HepG2 (cell line): Measurements from ENCODE around the gene RFTN1. TPM values are rescaled to one million over a fixed set of nuclear protein-coding genes. Genes with fewer than 3 reads are reported as not detected.

Source experiments
- ATAC-seq: fragments of 200-7000 bp; cut with Tn5 transposase; 3 replicates; pipeline ENCODE4 v1.9.1; 2020; ENCODE audit warnings: mild to moderate bottlenecking, moderate library complexity
- BruUV-seq: library from RNA; stranded (reverse); fragments of 400-500 nt; replicated peaks from 2 replicates; lab custom pipeline; 2021; lab: Mats Ljungman, UMichigan
- CTCF ChIA-PET: fragments of 300-600 bp; formaldehyde crosslinking; extraction: SDS; loops from one replicate; lab custom pipeline; 2021; ENCODE audit warnings: low total read pairs, inconsistent platforms, low intra/inter-chr PET ratio; lab: Yijun Ruan, JAX
- POLR2A ChIA-PET: fragments of 350-600 bp; sonication (Branson Sonifier 250); formaldehyde crosslinking; loops from one replicate; lab custom pipeline; 2020; ENCODE audit warnings: antibody characterized with exemption, inconsistent platforms; lab: Yijun Ruan, JAX
- DNase-seq: peaks from one replicate; pipeline ENCODE4 v3.0.0-alpha.2; 2015; ENCODE audit warnings: low spot score
- FAIRE-seq: peaks from 3 replicates; lab custom pipeline; 2011; peaks lifted over from hg19 to GRCh38; lab: Jason Lieb, UNC
- H2AFZ ChIP-seq: one replicate; pipeline ENCODE4 v1.6.1; 2011; ENCODE audit warnings: low read length, inconsistent platforms
- H3K27ac ChIP-seq: fragments of 300-600 bp; 3 replicates; pipeline ENCODE4 v1.8.0; 2011; ENCODE audit warnings: mixed run types, mild to moderate bottlenecking, mixed read lengths, low read length, inconsistent platforms; ENCODE audit not compliant: insufficient read depth; ENCODE audit errors: extremely low read length
- H3K27me3 ChIP-seq, 2 experiments: fragments of 200-600 bp in 1 of 2; 2 replicates in 1 of 2; 3 replicates in 1 of 2; pipeline versions ENCODE4 v1.6.0 to v1.8.0; 2011; ENCODE audit warnings: low read length in 2 of 2, mild to moderate bottlenecking in 2 of 2, moderate library complexity in 2 of 2, inconsistent platforms in 1 of 2; ENCODE audit not compliant: insufficient read depth in 2 of 2, control insufficient read depth in 1 of 2
- H3K36me3 ChIP-seq, 2 experiments: fragments of 200-600 bp in 1 of 2; replicated peaks in 1 of 2; 2 replicates in 1 of 2; 3 replicates in 1 of 2; pipeline versions ENCODE4 v1.5.1 to v1.8.0; 2011; ENCODE audit warnings: low read length in 2 of 2, inconsistent platforms in 1 of 2; ENCODE audit not compliant: insufficient read depth in 2 of 2, control insufficient read depth in 1 of 2
- H3K4me1 ChIP-seq: 2 replicates; pipeline ENCODE4 v1.5.1; 2012; ENCODE audit warnings: low read length, inconsistent platforms; ENCODE audit not compliant: insufficient read depth
- H3K4me2 ChIP-seq: 2 replicates; pipeline ENCODE4 v1.6.0; 2011; ENCODE audit warnings: low read depth, low read length, inconsistent platforms
- H3K4me3 ChIP-seq, 3 experiments: fragments of 200-600 bp in 1 of 3; sonication (generic), shearing (Covaris generic) in 1 of 3; replicated peaks in 1 of 3; 2 replicates each; pipeline ENCODE4 v1.5.1; 2011 to 2016; ENCODE audit warnings: low read length in 3 of 3, inconsistent platforms in 2 of 3, low read depth in 2 of 3, mild to moderate bottlenecking in 2 of 3, control low read depth in 1 of 3, mixed read lengths in 1 of 3; ENCODE audit not compliant: insufficient read depth in 1 of 3
- H3K79me2 ChIP-seq: one replicate; pipeline ENCODE4 v1.6.1; 2011; ENCODE audit warnings: low read length, inconsistent platforms; ENCODE audit not compliant: insufficient read depth
- H3K9ac ChIP-seq: 2 replicates; pipeline ENCODE4 v1.6.0; 2011; ENCODE audit warnings: mild to moderate bottlenecking, low read depth, low read length, inconsistent platforms; ENCODE audit not compliant: insufficient read depth
- H3K9me3 ChIP-seq: 2 replicates; pipeline ENCODE4 v1.5.1; 2012; ENCODE audit warnings: mild to moderate bottlenecking, low read length
- H4K20me1 ChIP-seq: 2 replicates; pipeline ENCODE4 v1.6.0; 2011; ENCODE audit warnings: inconsistent platforms, mild to moderate bottlenecking, low read length, moderate library complexity; ENCODE audit not compliant: insufficient read depth
- HNRNPL ChIP-seq: fragments of 200-400 bp; formaldehyde crosslinking; IDR thresholded peaks from 2 replicates; pipeline ENCODE4 v1.6.1; 2017; ENCODE audit warnings: mild to moderate bottlenecking, low read depth, low read length
- KDM5A ChIP-seq: fragments of 200-600 bp; sonication (generic); IDR thresholded peaks from 2 replicates; pipeline ENCODE4 v1.7.0; 2018; ENCODE audit warnings: antibody characterized with exemption, mild to moderate bottlenecking, low read length, borderline replicate concordance
- KLF6 ChIP-seq: IDR thresholded peaks from 2 replicates; pipeline ENCODE4 v1.8.0; 2016; ENCODE audit warnings: missing biosample characterization, missing genetic modification reagents
- RBFOX2 ChIP-seq: fragments of 200-400 bp; formaldehyde crosslinking; IDR thresholded peaks from 2 replicates; pipeline ENCODE4 v1.6.1; 2017; ENCODE audit warnings: low read depth, mild to moderate bottlenecking, low read length
- SETDB1 ChIP-seq: sonication (generic); formaldehyde crosslinking; IDR thresholded peaks from 2 replicates; pipeline ENCODE4 v1.5.1; 2020; ENCODE audit warnings: missing genetic modification reagents, mild to moderate bottlenecking, borderline replicate concordance
- SSRP1 ChIP-seq: IDR thresholded peaks from 2 replicates; pipeline ENCODE4 v1.6.1; 2016; ENCODE audit warnings: control low read depth
- ZNF761 ChIP-seq: sonication (generic); formaldehyde crosslinking; conservative IDR thresholded peaks from 2 replicates; pipeline ENCODE4 v1.4.0; 2020; ENCODE audit warnings: mild to moderate bottlenecking, missing genetic modification reagents
- ZNF768 ChIP-seq: sonication (generic); formaldehyde crosslinking; IDR thresholded peaks from 2 replicates; pipeline ENCODE4 v1.4.0; 2020; ENCODE audit warnings: missing genetic modification reagents
- WGBS: methylation state at CpG from one replicate; pipeline ENCODE4 v1.1.6; 2017; ENCODE audit warnings: low lambda C conversion rate; 5-methylcytosine and 5-hydroxymethylcytosine counted together
- in situ Hi-C: cut with HindIII; loops from 2 replicates; pipeline ENCODE4 v1.10.0; 2017; ENCODE audit warnings: low pct_unique_long_range_greater_than_20kb; ENCODE audit not compliant: extremely low pct_ligation_motif_present
- intact Hi-C: fragments of 100-400 bp; cut with micrococcal nuclease; formaldehyde crosslinking; loops from one replicate; pipeline ENCODE4 v1.10.0; 2022; ENCODE audit not compliant: unreplicated experiment
- polyA plus RNA-seq, 8 experiments: library from polyadenylated mRNA; depleted of rRNA in 3 of 8; stranded (reverse) in 7 of 8; unstranded in 1 of 8; fragments of >200 nt; fragmentation: Illumina TruSeq in 4 of 8; extraction: Trizol in 4 of 8; gene quantifications; 2 replicates each; pipeline versions ENCODE4 v1.2.1 to v1.2.3, GENCODE V29; 2011 to 2016; ENCODE audit warnings: low read depth in 4 of 8, missing spikeins in 1 of 8, mixed read lengths in 1 of 8; ENCODE audit not compliant: insufficient read depth in 1 of 8
- total RNA-seq, 5 experiments: library from RNA; depleted of rRNA; stranded (reverse); fragments of >200 nt; fragmentation: Illumina TruSeq; extraction: Trizol; gene quantifications; 2 replicates each; pipeline ENCODE4 v1.2.3, GENCODE V29; 2016; ENCODE audit warnings: low read depth in 1 of 5
- TF ChIP-seq, protein P1 (sequence below): sonication (generic); formaldehyde crosslinking; IDR thresholded peaks from 2 replicates; pipeline ENCODE4 v1.5.0; 2020; ENCODE audit warnings: missing genetic modification reagents
- TF ChIP-seq, protein P2 (sequence below): sonication (generic); formaldehyde crosslinking; IDR thresholded peaks from 2 replicates; pipeline ENCODE4 v1.9.0; 2021; ENCODE audit warnings: missing genetic modification reagents, borderline replicate concordance
- TF ChIP-seq, protein P3 (sequence below): sonication (generic); formaldehyde crosslinking; IDR thresholded peaks from 2 replicates; pipeline ENCODE4 v1.5.1; 2020; ENCODE audit warnings: missing genetic modification reagents, mild to moderate bottlenecking, borderline replicate concordance

RFTN1 gene
- total and polyA plus RNA-seq, 2 of the 13 experiments (the other 11 are each of a cell fraction or from before 2014, with no cell fraction given) = not detected

DNA sequence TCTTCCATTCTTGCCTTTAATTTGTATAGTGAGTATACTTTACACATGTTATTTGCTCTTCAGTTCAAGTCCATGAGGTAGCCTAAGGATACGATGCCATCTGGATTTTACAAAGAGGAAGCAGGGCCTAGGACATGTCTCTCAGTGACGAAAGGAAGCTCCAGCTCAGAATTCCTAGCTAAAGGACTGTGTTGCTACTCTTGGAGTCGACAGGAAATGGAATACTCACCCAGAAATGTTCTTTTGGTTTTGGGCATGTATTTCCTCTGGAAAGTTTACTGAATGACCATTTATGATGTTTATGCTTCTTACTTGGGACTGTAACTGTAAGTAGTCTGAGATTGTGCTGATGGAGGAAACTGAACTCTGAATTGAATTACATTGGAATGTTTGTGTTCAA, 236.0 kb downstream of the RFTN1 start (continued):
- TF ChIP-seq, protein P1, sequence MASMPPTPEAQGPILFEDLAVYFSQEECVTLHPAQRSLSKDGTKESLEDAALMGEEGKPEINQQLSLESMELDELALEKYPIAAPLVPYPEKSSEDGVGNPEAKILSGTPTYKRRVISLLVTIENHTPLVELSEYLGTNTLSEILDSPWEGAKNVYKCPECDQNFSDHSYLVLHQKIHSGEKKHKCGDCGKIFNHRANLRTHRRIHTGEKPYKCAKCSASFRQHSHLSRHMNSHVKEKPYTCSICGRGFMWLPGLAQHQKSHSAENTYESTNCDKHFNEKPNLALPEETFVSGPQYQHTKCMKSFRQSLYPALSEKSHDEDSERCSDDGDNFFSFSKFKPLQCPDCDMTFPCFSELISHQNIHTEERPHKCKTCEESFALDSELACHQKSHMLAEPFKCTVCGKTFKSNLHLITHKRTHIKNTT (CRISPR knock-in tag) = no peak
- TF ChIP-seq RBFOX2 = no peak
- TF ChIP-seq KDM5A = no peak
- TF ChIP-seq, all 625 proteins: peak for 0

DNA sequence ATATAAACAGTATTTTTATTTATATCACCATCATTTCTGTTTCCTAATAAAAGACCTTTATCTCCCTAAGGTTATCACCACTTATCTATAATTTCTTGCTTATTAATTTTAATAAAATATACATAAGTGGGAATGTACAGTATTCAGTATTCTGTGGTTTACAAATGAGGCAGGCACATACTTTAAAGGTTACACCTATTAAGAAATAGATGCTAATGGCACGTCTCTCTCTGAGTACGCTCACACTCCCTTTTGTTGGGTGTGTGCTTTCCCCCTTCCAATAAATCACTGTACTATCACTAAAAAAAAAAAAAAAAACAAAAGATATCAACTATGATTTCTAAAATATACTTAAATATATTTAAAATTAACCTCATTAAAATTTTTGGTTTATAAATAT, 239.6 kb downstream of the RFTN1 start:
- CTCF ChIA-PET = no interaction called here
- H2AFZ ChIP-seq = no peak overlapping the region
- no peak overlapping the region for H3K27ac ChIP-seq
- H4K20me1 ChIP-seq = no peaks in the 10 kb centered on the region
- H3K27me3 ChIP-seq = no peaks in the 10 kb centered on the region
- TF ChIP-seq, protein P2, sequence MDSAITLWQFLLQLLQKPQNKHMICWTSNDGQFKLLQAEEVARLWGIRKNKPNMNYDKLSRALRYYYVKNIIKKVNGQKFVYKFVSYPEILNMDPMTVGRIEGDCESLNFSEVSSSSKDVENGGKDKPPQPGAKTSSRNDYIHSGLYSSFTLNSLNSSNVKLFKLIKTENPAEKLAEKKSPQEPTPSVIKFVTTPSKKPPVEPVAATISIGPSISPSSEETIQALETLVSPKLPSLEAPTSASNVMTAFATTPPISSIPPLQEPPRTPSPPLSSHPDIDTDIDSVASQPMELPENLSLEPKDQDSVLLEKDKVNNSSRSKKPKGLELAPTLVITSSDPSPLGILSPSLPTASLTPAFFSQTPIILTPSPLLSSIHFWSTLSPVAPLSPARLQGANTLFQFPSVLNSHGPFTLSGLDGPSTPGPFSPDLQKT (CRISPR knock-in tag) = no peak
- TF ChIP-seq HNRNPL (no peak), ZNF761 (no peak), KLF6 (CRISPR knock-in tag) (no peak), SSRP1 (CRISPR knock-in tag) (no peak), ZNF768 (CRISPR knock-in tag) (no peak), SETDB1 (CRISPR knock-in tag) (no peak)
- TF ChIP-seq, protein P3, sequence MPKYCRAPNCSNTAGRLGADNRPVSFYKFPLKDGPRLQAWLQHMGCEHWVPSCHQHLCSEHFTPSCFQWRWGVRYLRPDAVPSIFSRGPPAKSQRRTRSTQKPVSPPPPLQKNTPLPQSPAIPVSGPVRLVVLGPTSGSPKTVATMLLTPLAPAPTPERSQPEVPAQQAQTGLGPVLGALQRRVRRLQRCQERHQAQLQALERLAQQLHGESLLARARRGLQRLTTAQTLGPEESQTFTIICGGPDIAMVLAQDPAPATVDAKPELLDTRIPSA (CRISPR knock-in tag) = no peak
- no peaks in the 10 kb centered on the region for H3K4me1 ChIP-seq
- no peak overlapping the region for H3K4me2 ChIP-seq
- DNase-seq = no peak
- FAIRE-seq = no peak
- no peaks in the 10 kb centered on the region for H3K9me3 ChIP-seq
- BruUV-seq = no TSS peak
- intact Hi-C loops (no loop called here), in situ Hi-C loops (no loop called here)
- no peak overlapping the region for H3K4me3 ChIP-seq
- H3K9ac ChIP-seq = no peak overlapping the region
- POLR2A ChIA-PET = no interaction called here
- ATAC-seq = no peak
- peaks cover 4% of the 10 kb centered on the region for H3K79me2 ChIP-seq
- peaks cover 5 to 74% of the 10 kb centered on the region in 2 experiments for H3K36me3 ChIP-seq
- 98% methylated on average over 2 of the region's 2 CpGs for WGBS
